GM19463 (cell line): ENCODE measurements around the gene KAT6B.
"Not testable (repeated sequence)": the region's sequence is repeated elsewhere in the genome, so short reads cannot be mapped to it uniquely, and the experiment has no call there.

Experiments used
- ATAC-seq: cut with Tn5 transposase; IDR thresholded peaks from one replicate; pipeline ENCODE4 v1.9.1; 2021; ENCODE audit warnings: mild to moderate bottlenecking, moderate library complexity; ENCODE audit not compliant: unreplicated experiment

KAT6B gene

GRCh38 chr10:75030371-75030770 lies 204.0 kb downstream of the KAT6B start:
- no peak for ATAC-seq

- ATAC-seq = no peak
Measured at GRCh38 chr10:75032119-75032518, 205.7 kb downstream of the KAT6B start.

DNA sequence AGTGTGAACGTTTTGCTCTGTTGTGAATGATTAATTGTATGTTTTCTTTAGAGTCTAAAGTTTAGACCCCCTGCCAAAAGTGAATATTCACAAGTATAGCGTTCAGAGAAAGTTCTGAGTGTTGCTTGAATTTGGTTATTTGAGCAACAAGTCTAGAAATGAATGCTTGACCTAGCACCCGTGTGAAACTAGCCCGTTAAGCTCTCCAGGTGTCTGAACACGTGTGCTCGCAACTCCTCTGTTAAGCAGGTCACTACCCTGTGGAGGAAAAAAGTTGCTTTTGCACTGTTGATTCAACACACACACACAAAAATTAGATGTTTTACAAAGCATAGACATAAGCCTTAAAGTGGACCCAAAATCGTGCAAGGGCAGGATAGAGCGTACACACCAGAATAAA lies 206.4 kb downstream of the KAT6B start:
- no peak for ATAC-seq

- ATAC-seq = no peak
Measured at GRCh38 chr10:75033399-75034130, 207.2 kb downstream of the KAT6B start.

- no peak for ATAC-seq
Measured at GRCh38 chr10:75034131-75034512, 207.7 kb downstream of the KAT6B start.

DNA sequence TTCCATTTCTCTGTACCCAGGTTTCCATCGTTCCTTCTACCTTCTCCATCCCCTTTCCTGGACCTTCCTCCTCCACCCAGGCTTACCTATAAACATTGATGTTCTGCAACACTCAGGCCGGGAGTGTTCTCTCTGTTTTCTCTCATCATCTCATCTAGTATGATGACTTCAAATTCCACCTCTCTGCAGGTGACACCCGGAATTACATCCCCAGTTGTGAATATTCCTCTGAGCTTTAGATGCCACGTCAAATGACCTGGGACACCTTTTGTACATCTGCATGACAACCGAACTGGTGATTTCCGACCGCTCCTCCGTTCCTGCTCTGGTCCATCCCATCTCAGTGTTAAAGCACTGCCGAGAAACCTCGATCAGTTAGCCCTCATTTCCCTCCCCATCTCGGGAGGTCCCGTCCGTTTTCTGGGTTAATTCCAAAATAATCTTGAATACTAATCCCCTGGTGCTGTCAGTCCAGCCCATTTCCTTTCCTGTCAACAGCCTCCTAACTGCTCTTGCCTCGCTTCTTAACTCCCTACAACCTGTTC lies 208.4 kb downstream of the KAT6B start:
- no peak for ATAC-seq

DNA sequence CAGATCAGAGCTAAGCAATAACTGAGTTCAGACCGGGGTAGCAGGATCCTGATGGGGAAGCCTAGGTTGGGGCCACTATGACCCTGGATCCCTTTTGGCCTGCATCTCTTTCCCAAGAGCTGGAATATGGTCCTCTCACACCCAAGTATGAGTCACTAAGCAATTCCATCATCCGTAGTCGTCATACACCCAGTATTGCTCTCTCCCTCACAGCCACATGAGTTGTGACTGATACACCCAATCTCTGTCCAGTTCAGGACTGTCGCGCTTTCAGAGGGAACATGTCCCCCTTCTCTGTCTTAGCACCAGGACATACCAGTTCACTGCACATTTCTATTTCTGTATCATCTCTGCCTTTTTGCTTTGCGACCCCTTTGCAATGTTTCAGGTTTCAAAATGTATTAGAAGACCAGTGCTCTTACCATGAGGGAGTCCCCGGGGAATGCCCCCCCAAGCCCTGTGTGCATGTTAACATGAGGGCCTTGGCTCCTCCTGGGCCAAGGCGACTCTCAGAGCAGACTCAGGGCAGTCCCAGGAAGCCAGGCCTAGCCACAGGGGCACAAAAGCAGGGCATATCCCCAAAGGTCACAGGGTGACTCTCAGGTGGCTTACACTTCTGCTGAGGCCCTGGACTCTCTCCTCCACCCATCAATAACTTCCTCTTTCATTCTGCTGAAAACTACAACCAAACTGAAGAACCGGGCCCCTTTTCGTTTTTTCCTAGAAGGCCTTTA lies 209.7 kb downstream of the KAT6B start:
- ATAC-seq = peak; percentile 61

DNA sequence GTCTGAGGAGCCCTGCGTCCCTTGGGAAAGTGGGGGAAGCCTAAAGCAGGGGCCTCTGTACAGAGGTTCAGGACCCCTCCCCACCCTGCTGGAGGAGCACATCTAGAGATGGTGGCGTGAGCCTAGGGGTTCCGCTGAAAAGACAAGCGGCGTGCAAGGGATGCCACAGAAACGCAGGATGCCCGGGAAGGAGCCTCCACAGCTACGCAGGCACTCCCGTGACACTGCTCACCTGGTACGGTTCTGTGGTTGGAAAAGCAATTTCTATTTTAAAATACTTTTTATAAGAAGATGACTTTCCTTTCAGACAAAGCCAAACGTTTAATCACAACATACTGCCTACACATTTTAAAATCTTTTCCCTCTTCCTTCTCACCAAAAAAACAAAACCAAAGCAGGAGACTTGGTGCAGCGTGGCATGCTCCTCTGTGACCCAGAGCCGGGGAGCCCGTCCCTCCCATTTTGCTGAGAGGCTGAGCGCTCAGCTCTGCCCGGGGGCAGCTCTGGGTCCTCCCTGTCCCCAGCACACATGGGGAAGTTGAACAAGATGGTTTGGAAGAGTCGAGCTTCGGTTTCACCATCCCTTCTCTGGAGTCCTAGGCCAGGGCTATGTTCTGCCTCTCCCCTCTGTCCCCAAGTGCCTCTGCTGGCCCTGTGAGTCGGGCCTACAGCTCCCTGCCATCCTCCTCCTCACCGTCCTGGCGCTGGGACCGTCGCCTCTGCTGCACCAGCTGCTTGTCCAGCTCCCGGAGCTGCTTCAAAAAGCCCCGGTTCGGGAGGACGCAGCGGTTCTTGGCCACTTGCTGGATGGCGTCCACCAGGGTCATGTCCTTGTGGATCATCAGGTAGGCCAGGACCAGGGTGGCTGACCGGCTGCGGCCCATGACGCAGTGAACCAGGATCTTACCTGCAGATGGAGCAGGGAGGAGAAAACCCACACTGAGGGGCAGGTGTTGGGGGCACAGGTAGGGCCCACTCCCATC lies 211.1 kb downstream of the KAT6B start:
- ATAC-seq = no peak

DNA sequence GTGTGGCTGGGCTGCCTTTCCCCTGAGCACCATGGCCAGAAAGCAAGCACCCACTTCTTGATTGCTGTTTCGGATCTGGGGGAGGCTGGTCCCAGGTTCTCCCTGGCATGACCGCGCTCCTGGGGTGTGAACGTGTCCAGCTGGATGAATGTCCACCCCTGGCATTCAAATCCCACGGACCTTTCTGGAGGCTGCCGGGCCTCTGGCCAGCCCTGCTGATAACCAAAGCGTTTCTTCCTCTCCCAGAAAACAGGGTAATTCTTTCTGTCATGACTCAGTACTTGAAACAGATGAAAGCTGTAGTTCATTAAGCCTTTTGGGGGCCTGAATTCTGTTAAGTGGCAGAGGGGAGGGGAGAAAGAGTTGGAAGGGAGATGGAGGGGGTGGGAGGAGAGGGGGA lies 211.9 kb downstream of the KAT6B start:
- no peak for ATAC-seq

DNA sequence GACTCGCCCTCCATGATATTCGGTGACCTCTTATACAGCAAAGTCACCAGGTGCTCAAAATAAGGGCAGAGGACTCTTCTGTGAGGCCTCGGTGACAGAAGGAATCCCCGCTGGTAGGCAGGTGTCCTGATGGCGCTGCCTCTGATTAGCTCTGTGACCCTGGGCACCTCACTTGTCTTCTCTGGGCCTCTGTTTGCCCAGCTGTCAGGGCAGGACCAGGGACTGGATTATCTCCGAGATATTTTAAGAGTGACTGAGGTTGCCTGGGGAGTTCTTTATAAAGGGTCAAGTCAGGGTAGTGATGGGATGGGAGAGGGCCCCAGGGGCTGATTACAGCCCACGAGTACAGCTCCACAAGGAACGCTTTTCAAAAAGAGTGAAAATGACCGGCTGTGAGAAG lies 214.2 kb downstream of the KAT6B start:
- no peak for ATAC-seq

DNA sequence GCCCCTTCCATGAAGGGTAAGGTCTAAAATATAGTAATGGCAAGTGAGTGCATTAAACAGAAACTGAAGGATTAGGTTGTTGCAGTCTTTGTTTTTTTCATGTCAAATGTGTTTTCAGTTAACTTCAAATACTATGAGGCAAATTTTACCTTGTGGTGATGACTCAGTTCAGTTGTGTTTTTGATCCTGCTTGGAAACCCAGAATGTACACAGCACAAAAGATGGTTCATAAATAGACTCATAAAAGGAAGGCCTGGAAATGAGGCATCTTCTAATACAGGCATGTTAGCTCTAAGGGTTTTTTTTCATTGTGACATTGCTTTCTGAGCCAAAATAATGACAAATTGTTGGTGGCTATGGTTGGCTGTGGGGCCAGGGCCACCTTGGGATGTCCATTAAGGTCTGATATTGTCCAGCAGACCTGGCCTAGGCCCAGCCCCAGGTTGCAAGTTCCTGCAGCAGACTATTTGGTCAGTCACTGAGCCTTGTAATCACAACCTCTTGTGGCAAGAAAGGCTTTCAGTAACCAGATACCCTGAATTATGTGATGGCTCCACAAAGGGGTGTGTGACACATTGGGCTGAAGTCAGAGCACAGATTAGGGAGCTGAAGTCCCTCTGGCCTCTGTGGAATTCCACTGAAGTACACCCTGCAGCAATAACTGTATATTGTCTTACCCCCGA lies 216.0 kb downstream of the KAT6B start:
- no peak for ATAC-seq

GRCh38 chr10:75043256-75044131 lies 217.1 kb downstream of the KAT6B start:
- ATAC-seq = no peak

DNA sequence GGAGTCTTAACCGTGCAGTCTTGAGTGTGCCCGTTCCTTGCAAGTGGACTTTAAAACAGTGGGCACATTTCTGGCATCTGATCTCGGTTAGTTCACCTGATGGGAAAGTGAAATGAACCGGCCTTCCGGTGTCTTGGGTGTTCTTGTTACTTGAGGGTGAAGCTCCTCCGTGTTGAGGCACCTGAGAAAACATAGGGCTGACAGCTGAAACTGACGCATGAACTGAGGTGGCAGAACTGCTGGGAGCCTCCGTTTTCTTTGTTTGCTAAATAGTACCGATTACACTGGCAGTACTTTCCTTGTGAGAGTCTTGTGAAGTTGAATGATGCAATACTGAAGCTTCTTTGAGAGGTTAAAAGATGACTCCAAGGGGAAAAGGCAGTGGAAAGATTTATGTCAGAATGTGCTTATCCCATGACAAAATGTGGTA lies 222.3 kb downstream of the KAT6B start:
- no peak for ATAC-seq

DNA sequence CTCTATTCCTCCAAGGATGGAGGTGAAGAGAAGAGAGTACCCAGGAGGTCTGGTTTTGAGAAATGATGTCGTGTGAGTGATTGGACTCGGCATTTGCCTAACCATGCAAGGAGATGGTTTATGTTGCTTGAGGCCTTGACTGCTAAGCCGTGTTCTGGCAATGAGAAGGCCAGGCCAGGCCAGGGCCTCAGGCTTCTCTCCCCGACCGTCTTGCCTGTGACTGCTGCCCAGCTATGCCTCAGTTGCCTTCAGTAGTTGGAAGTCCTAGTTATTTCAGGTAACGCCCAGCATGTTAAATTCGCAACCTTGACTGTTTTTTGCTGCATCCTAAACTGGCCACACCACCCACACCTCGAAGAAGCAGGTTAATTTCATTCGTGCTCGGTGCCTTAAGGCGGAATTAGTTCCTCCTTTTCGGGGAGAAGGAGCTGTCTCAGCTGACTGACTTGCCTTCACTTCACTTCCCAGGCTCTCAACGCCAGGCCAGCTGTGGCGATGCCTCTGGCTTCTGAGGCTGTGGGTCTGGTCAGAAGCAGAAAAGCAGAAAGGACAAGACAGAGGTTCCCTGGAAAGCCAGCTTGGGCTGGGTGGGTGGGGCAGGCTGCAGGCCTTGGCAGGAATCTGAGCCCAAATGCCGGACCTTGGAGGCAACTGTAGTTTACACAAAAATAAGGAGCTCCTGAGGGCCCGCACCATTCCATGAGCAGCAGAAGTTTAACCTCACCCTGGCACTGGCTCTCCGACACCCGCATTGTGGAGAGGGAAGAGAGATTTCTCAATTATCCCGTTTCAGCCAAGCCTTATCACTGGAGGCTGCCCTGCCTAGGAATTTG lies 223.1 kb downstream of the KAT6B start:
- ATAC-seq = no peak

DNA sequence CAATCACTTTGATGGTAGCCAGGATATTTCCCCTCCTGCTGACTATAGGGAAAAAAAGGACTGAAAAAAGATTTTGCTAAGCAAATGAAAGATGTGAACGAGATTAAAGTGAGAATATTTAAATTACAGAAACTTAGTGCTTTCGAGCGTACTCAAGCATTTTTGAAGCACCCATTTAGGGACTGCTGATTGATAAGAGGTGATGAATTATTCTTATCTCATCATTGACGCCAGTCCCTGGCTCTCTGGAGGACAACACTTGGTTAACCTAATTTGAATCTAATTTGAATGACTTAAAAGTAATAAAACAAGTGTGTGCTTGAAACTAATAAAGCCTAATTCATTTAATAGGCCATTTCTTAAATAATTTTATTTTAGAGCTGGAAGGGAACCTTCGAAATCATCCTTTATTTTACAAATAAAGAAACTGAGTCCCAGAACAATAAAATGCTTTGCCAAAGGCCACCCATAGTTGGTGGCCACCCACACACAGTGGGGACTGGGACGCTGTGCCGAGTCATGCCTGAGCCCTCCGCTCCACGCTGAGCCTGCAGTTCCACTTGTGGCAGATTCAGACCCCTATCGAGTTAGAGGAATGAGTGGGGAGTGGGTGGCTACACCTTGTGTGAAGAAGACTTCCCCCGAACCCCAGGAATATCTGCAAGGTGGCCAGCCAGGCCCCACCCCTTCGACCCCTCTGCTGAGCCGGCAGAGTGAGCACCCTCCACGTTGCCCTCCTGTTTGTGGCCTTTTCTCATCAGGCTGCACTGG lies 223.9 kb downstream of the KAT6B start:
- no peak for ATAC-seq

- ATAC-seq = no peak
Measured at GRCh38 chr10:75051308-75051707, 224.9 kb downstream of the KAT6B start.

- ATAC-seq = not testable (repeated sequence)
Measured at GRCh38 chr10:75055896-75056406, 229.6 kb downstream of the KAT6B start.

DNA sequence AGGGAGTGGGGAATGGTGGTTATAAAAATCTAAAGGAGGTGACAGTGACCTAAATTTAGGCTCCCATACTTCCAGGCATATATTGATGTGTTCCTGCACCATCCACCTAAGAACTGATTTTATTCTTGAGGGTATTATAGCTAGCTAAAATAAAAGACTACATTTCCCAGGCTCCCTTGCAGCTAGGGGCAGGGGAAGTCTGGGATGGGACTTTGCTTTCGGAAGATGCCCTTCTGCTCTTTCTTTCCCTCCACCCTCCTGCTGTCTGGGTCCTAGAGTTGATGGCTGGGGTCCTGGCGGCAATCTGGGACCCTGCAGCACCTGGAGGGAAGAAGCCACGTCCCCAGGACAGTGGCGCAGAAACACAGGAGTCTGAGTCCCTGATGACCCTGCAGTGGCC lies 231.3 kb downstream of the KAT6B start:
- ATAC-seq = no peak
